NCI-H82 (cell line): ENCODE data around the gene RPE.

Source experiments
- DNase-seq: peaks from one replicate; lab custom pipeline; 2025; lab: John Stamatoyannopoulos, UW

RPE gene

GRCh38 chr2:210000464-210001324 is 1.7 kb upstream of the RPE start:
- no peak for DNase-seq

- no peak for DNase-seq
These were observed 921 bp downstream of the RPE start for GRCh38 chr2:210003359-210003758.

DNA sequence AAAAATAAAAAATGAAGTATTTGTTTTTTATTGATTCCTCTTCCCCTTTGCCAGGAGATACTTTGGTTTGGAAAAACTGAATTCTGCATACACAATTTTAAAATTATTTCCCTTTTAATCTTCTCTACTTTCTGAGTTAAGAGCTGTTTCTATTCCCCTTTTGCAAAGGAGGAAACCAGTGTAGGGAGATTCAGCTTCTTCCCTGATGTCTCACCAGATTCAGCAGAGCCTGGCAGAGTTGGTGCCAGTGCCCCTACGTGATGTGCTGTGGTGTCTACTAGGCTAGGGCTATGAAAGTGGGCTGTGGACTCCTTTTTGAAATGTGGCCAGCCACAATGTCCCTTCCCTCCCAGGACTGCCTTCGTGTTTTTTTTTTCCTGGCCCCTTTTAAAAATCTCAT is 2.4 kb downstream of the RPE start:
- DNase-seq, result no peak

GRCh38 chr2:210007895-210008294 is 5.5 kb downstream of the RPE start:
- DNase-seq, result no peak

GRCh38 chr2:210009126-210009525 is 6.7 kb downstream of the RPE start:
- DNase-seq, result no peak

GRCh38 chr2:210009896-210010295 is 7.5 kb downstream of the RPE start:
- no peak for DNase-seq

DNA sequence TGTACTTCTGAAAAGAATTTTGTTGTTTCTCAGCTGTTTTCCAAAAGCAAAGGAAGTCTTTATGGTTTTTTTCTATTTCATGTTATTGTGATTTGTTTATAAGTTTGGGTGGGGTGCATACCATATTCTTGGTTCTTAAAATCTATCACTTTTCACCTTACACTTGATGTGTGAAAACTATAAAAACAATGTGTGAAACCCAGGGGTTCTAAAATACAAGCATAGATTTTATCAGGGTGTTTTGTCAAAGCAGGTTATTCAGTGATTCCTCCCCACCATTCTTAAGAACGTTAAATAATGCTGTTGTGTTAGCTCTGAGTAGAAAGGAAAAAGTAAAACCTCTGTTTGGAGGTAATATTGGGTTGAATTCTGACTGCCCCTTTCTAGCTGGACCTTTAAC is 17.7 kb downstream of the RPE start:
- DNase-seq, result no peak

GRCh38 chr2:210022824-210023223 is 20.4 kb downstream of the RPE start:
- no peak for DNase-seq

DNA sequence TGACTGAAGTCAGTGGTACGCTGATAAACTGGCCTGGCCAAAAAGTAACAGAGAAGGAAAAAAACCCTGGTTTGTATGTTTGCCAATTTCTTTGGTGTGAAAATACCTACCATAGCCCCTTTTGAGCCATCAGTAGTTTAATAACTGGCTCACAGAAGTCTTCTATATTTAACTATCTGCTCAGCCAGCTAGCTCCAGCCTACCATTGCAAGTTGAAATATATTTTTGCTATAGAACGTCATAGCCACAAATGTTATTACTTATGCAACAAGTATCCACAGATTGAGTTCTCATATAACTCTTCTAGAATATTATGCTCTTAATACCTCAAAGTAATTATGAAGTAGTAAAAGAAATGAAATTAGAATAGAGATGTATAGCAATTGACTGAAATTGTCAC is 25.2 kb downstream of the RPE start:
- DNase-seq, result no peak

GRCh38 chr2:210028178-210028577 is 25.7 kb downstream of the RPE start:
- no peak for DNase-seq

- no peak for DNase-seq
These were observed 31.7 kb downstream of the RPE start for GRCh38 chr2:210034087-210034683.

DNA sequence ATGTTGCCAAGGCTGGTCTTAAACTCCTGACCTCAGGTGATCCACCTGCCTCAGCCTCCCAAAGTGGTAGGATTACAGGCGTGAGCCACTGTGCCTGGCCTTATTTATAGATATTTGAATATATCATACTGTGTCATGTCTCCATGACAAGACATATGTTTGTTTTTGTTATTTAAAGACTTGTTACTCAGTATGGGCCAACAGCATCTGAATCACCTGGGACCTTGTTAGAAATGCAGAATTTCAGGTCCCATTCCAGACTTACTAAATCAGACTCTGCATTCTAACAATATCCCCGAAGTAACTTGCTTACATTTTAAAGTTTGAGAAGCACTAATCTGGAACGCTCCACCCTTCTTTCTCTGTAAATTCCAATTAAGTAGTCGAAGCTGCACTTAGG is 33.2 kb downstream of the RPE start:
- no peak for DNase-seq

DNA sequence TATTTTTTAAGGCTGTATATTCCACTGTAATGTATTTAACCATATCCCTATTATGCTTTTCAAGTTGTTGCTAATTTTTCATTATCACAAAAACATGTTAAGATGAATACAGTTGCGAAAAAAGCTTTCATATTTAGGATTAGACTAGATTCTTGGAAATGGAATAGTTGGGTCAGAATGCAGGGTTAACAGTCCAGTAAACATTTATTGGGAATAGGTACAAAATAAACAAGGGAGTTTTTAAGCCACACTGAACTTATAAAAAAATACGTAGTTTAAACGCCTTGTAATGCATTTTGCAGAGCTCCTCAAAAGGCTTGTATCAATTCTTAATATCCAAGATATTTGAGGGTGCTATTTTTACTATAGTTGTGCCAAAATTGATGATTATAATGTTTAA is 35.6 kb downstream of the RPE start:
- DNase-seq, result no peak

GRCh38 chr2:210046851-210047500 is 44.5 kb downstream of the RPE start:
- DNase-seq, result no peak

GRCh38 chr2:210049831-210050230 is 47.4 kb downstream of the RPE start:
- DNase-seq, result no peak

DNA sequence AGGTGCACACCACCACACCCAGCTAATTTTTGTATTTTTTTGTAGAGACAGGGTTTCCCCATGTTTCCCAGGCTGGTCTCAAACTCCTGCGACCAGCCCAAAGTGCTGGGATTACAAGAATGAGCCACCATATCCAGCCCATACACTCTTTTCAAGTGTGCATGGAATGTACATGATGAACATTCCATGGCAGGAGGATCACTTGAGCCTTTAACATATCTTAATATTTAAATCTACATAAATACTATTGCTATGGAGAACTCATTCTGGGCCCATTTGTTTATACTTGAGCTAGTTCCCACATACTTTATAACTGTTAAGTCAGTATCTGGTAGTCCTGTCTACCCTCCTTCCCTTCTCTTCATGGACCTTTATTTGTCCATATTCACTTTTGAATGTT is 48.4 kb downstream of the RPE start:
- DNase-seq, result no peak

GRCh38 chr2:210054696-210055095 is 52.3 kb downstream of the RPE start:
- DNase-seq, result no peak

DNA sequence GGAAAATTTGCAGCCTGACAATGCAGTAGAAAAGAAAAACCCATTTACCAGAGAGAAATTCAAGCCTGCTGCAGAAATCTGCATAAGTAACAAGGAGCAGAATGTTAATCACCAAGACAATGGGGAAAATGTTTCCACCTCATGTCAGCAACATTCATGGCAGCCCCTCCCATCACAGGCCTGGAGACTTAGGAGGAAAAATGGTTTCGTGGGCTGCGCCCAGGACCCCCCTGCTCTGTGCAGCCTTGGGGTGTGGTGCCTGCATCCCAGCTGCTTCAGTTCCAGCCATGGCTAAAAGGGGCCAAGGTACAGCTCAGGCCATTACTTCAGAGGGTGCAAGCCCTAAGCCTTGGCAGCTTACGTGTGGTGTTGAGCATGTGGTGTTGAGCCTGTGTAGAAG is 53.4 kb downstream of the RPE start:
- no peak for DNase-seq

DNA sequence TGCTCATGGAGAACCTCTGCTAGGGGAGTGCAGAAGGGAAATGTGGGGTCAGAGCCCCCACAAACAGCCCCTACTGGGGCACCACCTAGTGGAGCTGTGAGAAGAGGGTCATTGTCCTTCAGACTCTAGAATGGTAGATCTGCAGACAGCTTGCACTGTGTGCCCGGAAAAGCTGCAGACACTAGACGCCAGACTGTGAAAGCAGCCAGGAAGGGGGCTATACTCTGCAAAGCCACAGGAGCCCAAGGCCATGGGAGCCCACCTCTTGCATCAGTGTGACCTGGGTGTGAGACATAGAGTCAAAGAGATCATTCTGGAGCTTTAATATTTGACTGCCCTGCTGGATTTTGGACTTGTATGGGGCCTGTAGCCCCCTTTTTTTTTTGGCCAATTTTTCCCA is 60.9 kb downstream of the RPE start:
- DNase-seq, result no peak
